ENCODE results near the gene MSI2. TPM values are rescaled to one million over a fixed set of nuclear protein-coding genes. Genes with fewer than 3 reads are reported as not detected.

The MSI2 gene
- total RNA-seq, 2 donors from 2014 or later, result 65.5 to 81.0 TPM

- no peak for ATAC-seq
- DNase-seq, result no peak
- intact Hi-C loops (cut with DNase I, micrococcal nuclease), result no loop called here
Measured at GRCh38 chr17:57453841-57454425, 197.6 kb downstream of the MSI2 start.

- intact Hi-C loops (cut with DNase I, micrococcal nuclease), result no loop called here
- DNase-seq (no peak), ATAC-seq (no peak)
Measured at GRCh38 chr17:57454729-57455062, 198.4 kb downstream of the MSI2 start.

- intact Hi-C loops (cut with DNase I, micrococcal nuclease), result no loop called here
- DNase-seq (no peak), ATAC-seq (peak; percentile 19)
Measured at GRCh38 chr17:57455063-57455914, 199.0 kb downstream of the MSI2 start.

GRCh38 chr17:57456622-57457021 is 200.3 kb downstream of the MSI2 start:
- intact Hi-C loops (cut with DNase I, micrococcal nuclease), result no loop called here
- no peak for ATAC-seq
- DNase-seq, result no peak

- intact Hi-C loops (cut with DNase I, micrococcal nuclease), result no loop called here
- ATAC-seq (no peak), DNase-seq (no peak)
Measured at GRCh38 chr17:57457188-57457587, 200.9 kb downstream of the MSI2 start.

GRCh38 chr17:57458718-57459285 is 202.5 kb downstream of the MSI2 start:
- intact Hi-C loops (cut with DNase I, micrococcal nuclease), result no loop called here
- no peak for ATAC-seq

GRCh38 chr17:57459286-57459915 is 203.1 kb downstream of the MSI2 start:
- ATAC-seq, result peak; percentile 31

More at GRCh38 chr17:57458718-57459285, 202.5 kb downstream of the MSI2 start:
- DNase-seq, result no peak

GRCh38 chr17:57461082-57461481 is 204.8 kb downstream of the MSI2 start:
- intact Hi-C loops (cut with DNase I, micrococcal nuclease), result no loop called here
- ATAC-seq, result no peak
- DNase-seq, result no peak

More at GRCh38 chr17:57459286-57459915, 203.1 kb downstream of the MSI2 start:
- no peak for DNase-seq
- intact Hi-C loops (cut with DNase I, micrococcal nuclease), result no loop called here

- no peak for ATAC-seq
- intact Hi-C loops (cut with DNase I, micrococcal nuclease), result no loop called here
- DNase-seq, result no peak
Measured at GRCh38 chr17:57462007-57462579, 205.8 kb downstream of the MSI2 start.

GRCh38 chr17:57463103-57463885 is 207.0 kb downstream of the MSI2 start:
- intact Hi-C loops (cut with DNase I, micrococcal nuclease), result no loop called here
- ATAC-seq, result no peak
- no peak for DNase-seq

- DNase-seq (no peak), ATAC-seq (no peak)
- intact Hi-C loops (cut with DNase I, micrococcal nuclease), result no loop called here
Measured at GRCh38 chr17:57464191-57464864, 208.0 kb downstream of the MSI2 start.

GRCh38 chr17:57465610-57466009 is 209.3 kb downstream of the MSI2 start:
- no peak for DNase-seq
- ATAC-seq, result no peak
- intact Hi-C loops (cut with DNase I, micrococcal nuclease), result no loop called here

- no peak for DNase-seq
- intact Hi-C loops (cut with DNase I, micrococcal nuclease), result no loop called here
- ATAC-seq, result no peak
Measured at GRCh38 chr17:57466017-57466471, 209.7 kb downstream of the MSI2 start.

GRCh38 chr17:57466521-57466920 is 210.2 kb downstream of the MSI2 start:
- intact Hi-C loops (cut with DNase I, micrococcal nuclease), result no loop called here
- ATAC-seq, result no peak
- DNase-seq, result no peak

- DNase-seq (no peak), ATAC-seq (no peak)
- intact Hi-C loops (cut with DNase I, micrococcal nuclease), result no loop called here
Measured at GRCh38 chr17:57467226-57467625, 210.9 kb downstream of the MSI2 start.

- DNase-seq (no peak), ATAC-seq (no peak)
- intact Hi-C loops (cut with DNase I, micrococcal nuclease), result no loop called here
Measured at GRCh38 chr17:57467801-57468200, 211.5 kb downstream of the MSI2 start.

GRCh38 chr17:57468932-57469775 is 212.8 kb downstream of the MSI2 start:
- ATAC-seq (no peak), DNase-seq (no peak)
- intact Hi-C loops (cut with DNase I, micrococcal nuclease), result no loop called here

Data from left colon (tissue), 2 donors.